LHCN-M2 (cell line): ENCODE results near the gene SLC35B4. TPM values are rescaled to one million over a fixed set of nuclear protein-coding genes. Genes with fewer than 3 reads are reported as not detected.

Experiments
- DNase-seq: peaks from one replicate; pipeline ENCODE4 v3.0.0-alpha.2; 2012; ENCODE audit warnings: low read depth
- total RNA-seq: library from RNA; depleted of rRNA; stranded (reverse); fragments of >200 nt; gene quantifications from 2 replicates; pipeline ENCODE4 v1.2.3, GENCODE V29; 2014

SLC35B4 gene
- total RNA-seq, 1 experiment from 2014 or later = 28.4 TPM

DNA sequence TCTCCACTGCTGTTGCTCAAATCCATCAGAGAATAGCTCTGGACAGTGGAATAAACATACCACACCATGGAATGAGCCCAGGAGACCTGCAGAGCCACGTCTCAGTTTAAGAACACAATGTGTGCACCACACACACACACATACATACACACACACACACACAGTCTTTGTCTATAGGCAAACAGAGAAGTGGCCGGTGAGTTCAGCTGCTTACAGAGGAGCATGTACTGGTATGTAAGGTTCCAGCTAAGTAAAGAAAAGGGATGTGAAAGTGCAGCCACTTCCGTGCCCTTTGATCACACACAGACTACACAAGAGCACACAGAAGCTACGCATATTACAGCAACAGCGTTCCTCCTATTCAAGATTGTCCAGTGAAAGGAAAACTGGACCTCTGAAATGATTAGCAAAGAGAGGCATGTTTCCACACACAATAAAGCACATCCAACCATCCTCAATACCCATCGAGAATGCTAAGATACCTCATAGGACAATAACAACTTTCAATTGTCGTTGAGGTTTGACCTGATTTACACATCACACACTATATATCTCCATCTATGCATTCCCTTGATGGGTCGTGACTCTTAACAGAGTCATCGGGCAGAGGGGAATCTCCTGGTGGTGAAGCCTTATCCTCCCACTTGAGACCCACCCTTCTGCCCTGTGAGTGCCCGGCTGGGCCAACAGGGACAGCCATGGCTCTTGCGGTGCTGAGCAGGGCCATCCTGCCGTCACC is 23.6 kb downstream of the SLC35B4 start:
- DNase-seq = no peak

DNA sequence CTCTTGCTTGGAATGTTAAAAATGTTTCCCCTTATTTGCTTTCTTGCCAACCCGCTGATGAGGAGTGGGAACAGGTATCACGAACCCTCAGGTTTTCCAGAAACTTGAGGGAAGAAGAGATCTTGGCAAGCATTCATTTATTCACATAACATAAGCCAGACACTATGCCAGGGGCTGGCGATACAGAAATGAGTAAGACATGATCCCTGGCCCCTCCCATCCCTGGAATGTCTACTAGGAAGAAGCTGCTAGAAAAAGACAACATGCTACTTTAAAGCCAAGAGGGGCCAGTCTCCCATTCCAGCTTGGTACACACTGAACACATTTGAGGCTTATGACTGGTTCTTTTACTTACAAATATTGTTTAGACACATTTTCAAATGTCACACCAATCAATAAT is 26.4 kb downstream of the SLC35B4 start:
- DNase-seq = peak; percentile 72

DNA sequence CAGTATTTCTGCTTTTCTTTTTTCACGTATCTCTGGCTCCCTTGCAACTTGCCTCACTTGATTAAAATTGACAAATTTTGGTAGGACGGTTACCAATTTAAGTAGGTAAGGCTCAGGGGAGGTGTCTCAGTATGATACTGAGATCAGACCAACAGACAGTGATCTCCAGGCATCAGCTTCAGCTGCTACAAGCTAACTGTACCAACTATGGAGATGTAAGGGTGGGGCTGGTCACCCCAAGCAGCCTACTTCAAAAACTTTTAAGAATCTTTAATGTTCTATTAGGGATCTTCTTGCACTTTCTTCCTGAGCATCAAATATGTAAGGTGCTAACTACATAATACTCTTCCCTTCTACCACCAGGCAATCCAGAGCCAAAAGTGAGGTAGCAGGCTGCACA is 26.9 kb downstream of the SLC35B4 start:
- DNase-seq = no peak

DNA sequence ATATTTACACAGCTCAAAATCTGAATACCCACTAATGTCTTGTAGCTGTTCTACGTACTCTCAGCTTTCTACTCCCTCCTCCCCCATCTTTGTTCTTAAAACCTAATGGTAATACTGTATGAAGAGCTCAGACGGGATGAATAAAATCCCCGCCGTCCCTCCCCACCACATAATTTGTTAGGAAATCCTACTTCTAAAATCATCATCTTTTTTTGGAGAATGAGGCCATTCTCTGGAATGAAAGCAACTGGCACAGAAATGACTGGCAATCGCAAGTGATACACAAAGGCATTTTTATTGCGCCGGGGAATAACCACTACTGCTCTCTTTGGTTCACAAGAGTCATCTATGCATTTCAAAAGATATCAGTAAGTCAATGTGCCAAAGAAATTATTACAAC is 27.3 kb downstream of the SLC35B4 start:
- DNase-seq = peak; percentile 78

DNA sequence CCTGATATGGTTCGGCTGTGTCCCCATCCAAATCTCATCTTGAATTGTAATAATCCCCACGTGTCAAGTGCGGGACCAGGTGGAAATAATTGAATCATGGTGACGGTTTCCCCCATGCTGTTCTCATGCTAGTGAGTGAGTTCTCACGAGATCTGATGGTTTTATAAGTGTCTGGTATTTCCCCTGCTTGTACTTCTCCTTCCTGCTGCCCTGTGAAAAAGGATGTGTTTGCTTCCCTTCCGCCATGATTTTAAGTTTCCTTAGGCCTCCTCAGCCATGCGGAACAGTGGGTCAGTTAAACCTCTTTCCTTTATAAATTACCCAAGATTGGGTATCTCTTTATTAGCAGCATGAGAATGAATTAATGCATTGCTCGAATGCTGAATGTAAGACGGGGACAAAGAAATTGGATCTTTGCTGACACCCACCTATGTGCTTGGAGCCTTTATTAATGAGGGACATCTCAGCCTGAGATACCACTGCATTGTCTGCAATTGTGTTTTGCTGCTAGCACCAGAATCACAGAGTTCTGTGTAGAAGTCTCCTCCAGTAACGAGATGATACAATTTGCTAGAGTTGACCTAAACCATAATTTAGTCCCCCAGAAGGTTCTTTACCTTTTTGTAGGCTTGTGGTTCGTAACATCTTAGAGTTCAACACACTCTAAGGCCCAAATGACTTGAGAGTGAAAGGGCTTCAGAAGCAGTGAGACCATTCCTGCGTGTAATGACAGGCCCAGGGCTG is 28.6 kb downstream of the SLC35B4 start:
- DNase-seq = no peak

DNA sequence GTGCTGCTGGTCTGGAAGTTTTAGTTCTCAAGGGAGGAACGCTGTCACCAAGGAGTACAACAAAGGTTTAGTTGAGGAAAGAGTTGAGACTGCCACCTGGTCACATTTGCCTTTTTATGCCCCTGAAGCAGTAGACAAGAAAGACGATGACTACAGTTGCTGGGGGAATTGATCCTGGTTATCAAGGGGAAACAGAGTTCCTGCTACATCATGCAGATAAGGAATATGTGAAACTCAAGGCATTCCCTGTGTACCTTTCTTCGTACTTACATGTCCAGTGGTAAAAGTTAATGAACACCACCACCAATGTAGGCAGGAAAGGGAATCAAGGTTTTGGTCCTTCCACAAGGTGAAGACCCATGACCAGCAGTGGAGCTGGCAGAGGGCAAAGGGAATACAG is 31.8 kb downstream of the SLC35B4 start:
- DNase-seq = no peak

DNA sequence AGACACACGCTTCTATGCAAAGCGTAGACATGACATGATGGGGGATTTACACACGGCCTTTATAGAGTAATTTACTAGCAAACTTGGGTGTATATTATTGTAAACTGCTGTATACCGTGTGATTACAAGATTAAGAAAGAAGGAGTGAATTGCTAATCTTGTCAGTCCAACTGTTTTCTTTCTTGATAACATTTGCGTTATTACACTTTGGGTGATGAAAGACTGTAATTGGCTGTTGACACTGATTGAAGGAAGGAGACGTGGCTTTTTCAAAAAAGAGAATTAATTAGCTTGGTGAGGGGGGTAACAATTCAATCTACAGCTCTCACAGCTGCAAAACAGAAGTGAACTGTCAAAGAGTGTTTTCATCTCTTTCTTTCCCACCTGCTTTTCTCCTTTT is 32.7 kb downstream of the SLC35B4 start:
- no peak for DNase-seq

DNA sequence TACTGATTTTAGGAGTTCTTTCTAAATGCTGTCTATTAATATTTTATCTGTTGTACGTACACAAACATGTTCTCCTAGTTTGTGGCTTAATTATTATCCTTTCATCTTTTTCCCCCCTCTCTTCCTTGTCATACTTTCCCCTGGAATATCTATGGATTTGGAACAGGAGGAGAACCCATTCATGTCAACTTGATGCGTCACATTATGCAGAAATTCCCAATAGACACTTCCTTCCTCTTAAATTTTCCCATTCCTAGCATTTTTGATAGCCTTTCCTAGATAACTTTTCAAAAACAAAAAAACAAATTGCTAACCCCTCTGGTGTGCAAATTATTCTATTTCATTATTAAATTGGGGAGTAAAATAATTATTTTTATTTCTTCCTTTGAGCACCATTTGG is 36.2 kb downstream of the SLC35B4 start:
- no peak for DNase-seq

DNA sequence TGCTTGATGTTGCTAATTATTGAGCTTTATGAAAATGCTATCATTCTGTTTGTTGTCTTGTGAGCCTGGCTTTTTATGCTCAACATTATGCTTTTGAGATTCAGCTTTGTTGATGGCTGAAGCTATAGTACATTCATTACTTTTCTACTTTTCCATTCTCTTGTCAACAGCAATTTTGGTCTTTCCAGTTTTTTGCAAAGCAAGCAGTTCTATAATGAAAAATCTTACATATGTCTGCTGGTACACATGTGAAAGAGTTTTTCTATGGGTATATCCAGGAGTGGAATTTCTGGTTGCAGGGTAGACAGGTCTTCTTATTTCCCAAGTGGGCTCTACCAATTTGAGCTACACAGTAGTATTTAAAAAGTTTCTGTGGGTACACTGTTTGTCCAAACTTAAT is 36.8 kb downstream of the SLC35B4 start:
- no peak for DNase-seq

DNA sequence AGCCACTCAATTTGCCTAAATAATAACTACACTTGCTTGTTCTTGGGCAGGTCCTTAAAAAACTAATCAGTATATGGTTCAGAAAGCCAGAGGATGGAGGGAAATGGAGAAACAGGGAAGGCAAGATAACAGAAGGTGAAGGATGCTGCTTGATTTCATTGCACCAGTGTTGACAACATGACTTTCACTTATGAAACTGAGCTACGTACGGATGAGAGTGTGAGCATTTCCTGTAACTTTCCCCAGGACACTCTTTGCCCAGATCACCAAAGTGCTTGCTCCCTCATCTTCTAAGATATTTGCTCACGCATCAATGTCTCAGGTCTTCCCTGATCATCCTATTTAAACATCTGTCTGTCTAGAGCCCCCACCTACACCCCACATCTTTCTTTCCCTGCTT is 37.4 kb downstream of the SLC35B4 start:
- DNase-seq = no peak

DNA sequence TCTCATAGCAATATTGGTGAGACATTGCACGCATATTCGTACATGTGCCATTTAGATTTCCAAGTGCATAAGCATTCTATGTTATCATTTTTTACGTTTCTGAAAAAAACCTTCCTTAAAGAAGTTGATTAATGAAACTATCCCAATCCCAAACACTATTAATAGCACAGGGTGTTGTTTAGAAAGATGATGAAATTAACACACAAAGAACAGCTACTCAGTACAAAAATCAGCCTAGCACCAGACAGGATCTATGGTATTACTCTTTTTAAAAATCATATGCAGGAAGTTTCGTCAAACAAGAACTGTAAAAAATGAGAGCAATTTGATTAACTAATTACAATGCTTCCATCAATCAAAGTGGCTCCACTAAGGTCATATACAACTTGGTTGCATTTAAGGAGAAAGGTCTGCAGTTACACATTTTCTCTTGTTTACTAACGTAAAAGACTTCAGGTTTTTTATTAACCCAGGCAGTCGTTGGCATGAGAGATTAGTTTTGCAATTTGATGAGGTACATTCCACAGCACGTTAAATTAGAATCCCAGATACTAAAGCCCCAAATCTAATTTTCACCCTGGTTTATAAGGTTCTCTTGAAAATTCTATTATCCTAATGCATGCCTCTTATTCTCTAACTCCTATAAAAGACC is 38.1 kb downstream of the SLC35B4 start:
- DNase-seq = no peak

DNA sequence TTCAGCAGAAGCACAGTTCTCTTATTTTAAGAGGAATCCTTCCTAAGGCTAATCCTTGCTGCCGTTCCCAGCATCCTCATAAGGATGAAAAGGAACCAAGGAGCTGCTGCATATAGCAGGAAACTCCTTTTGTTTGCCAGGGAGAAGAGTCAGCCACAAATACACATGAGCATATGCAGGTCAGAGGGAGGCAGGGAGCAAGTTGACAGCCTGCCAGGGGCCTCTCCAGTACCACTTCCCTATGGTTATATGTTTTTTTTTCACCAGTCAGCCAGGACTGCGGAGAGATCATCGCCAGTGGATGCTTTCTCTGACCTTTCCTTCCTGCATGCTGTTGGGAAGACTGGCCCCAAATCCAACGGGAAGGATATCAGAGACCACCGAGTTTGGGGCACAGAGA is 39.8 kb downstream of the SLC35B4 start:
- DNase-seq = no peak

DNA sequence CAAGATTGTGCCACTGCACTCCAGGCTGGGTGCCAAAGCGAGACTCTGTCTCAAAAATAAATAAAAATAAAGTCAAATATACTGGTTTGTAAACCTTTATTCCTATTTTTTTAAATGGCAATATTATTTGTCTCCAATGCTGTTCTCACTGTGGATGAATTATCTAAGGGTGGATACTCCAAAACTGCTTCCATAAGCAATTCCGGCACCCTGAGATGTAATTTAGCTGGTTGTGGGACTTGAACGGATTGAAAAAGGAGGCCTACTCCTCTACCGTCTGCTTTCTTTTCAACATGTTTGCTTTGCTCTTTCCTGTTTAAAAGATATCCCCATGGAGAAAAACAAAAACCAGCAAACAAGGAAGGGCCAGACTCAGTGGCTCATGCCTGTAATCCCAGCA is 54.4 kb downstream of the SLC35B4 start:
- DNase-seq = no peak

DNA sequence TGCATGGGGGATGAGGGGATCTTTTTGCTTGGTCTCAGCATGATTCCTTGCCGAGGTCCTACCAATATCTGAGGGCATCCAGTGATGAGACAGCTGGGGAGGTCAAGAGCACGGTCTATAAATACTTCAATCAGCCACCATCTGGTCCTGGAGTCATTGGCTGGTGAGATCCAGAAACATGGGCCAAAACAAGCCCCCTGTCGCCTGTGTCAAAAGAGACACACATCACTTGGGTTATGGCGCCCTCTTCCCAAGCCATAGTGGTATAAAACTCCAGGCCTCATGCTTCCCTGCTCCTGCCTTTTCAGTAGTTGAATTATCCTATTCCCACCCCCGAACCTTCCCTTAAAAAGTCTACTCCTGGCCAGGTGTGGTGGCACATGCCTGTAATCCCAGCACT is 60.9 kb downstream of the SLC35B4 start:
- peak; percentile 12 for DNase-seq

DNA sequence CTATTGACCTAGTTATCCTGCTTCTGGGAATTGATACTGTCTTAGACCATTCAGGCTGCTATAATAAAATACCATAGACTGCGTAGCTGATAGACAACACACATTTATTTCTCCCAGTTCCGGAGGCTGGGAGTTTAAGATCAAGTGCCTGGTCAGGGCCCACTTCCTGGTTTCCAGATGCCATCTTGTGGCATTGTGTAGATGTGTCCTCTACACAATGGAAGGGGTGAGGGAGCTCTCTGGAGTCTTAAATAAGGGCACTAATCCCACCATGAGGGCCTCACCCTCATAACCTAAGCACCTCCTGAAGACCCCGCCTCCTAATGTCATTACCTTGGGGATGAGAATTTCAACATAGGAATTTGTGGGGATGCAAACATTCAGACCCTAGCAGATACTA is 62.4 kb downstream of the SLC35B4 start:
- peak; percentile 40 for DNase-seq

DNA sequence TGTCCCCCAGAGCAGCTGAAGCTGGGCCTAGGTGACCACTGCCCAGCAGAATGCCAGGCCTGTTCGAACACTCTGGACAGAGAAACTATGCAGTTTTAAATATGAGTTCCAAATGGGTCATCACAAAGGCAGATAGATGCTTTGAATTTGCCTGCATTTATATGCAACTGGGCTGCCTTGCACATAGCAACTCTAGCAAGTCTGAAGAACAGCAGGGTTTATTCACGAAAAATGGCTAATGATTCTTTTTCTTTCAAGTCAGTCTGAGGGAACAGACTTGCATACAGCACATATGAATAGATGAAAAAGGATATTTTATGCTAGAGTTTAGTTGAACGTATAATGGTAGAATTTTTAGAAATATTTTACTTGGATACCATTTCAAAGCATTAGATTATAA is 68.5 kb downstream of the SLC35B4 start:
- DNase-seq = no peak

DNA sequence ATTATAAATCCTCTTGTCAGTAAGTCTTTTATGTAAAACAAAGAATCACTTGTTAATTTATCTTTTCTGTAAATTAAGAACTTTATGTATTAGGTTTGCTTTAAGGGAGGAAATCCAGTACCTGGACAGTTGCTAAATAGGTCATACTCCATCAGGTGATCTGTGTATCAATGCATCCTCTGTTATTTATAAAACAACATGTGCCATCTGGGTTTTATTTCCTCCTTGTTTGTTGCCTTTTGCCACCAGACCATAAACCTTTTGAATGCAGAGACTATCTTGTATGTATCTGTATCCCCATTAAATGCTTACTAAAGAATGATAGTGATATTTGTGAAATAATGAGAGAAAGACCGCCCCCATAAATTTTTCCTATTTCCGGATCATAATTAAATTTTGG is 70.0 kb downstream of the SLC35B4 start:
- DNase-seq = no peak

DNA sequence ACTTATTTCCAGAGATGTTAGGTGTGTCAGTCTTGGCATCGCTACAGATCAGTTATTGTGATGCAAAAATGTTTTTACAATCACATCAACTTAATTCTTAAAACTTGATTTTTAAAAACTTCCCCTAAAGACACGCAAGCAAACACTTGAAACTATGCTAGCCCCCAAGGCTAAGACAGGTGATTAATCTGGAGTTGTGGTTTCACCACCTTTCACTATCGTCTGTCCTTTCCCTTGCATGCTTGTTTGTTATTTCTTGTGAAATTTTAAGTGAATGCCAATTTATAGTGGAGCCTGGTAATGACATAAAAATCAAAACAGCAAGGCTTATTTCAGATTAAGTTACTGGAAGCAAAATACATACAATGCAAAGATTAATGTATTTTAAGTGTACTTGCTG is 70.4 kb downstream of the SLC35B4 start:
- no peak for DNase-seq

DNA sequence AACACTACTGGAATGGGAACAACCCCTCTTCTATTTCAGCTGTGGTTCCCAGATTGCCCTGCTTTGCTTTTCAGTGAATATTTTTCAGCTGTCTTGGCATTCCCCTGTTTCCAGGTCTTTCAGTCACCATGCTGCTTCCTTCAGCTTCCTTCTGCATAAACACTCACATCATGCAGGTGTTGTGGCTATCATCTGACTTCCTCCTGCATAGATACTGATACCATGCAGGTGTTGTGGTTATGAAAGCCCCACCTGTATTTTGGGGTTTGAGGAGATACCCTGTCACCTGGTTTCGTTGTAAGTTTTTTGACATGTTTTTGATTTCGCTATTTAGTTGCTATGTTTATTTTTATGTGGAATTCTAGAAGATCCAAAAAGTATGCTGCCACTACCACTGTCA is 71.5 kb downstream of the SLC35B4 start:
- no peak for DNase-seq
